Mucosa of rectum (tissue), 2 donors: ENCODE data around the gene FBXO31.

ENCODE experiments used
- H3K27ac ChIP-seq, 2 donors: one replicate each; pipeline ENCODE4 v1.7.0; 2013; ENCODE audit warnings: inconsistent platforms in 2 of 2, low read depth in 2 of 2, low read length in 2 of 2
- H3K27me3 ChIP-seq, 2 donors: one replicate each; pipeline ENCODE4 v1.7.0; 2013; ENCODE audit warnings: low read length in 2 of 2; ENCODE audit not compliant: control insufficient read depth in 2 of 2, insufficient read depth in 2 of 2
- H3K36me3 ChIP-seq, 2 donors: one replicate each; pipeline ENCODE4 v1.7.0; 2013; ENCODE audit warnings: low read length in 2 of 2; ENCODE audit not compliant: control insufficient read depth in 2 of 2, insufficient read depth in 2 of 2
- H3K4me1 ChIP-seq, 2 donors: one replicate each; pipeline ENCODE4 v1.7.0; 2013; ENCODE audit warnings: low read length in 2 of 2, mild to moderate bottlenecking in 1 of 2; ENCODE audit not compliant: control insufficient read depth in 2 of 2, insufficient read depth in 2 of 2
- H3K4me3 ChIP-seq, 2 donors: one replicate each; pipeline ENCODE4 v1.7.0; 2013; ENCODE audit warnings: low read length in 2 of 2
- H3K9ac ChIP-seq, 2 donors: one replicate each; pipeline ENCODE4 v1.7.0; 2013; ENCODE audit warnings: low read length in 2 of 2, low read depth in 1 of 2, mild to moderate bottlenecking in 1 of 2
- H3K9me3 ChIP-seq, 2 donors: one replicate each; pipeline ENCODE4 v1.7.0; 2013; ENCODE audit warnings: low read length in 2 of 2; ENCODE audit not compliant: control insufficient read depth in 2 of 2
- donor health status: healthy.
- donor health status: Normal muscosa, but diverticular disease.

Gene FBXO31, protein sequence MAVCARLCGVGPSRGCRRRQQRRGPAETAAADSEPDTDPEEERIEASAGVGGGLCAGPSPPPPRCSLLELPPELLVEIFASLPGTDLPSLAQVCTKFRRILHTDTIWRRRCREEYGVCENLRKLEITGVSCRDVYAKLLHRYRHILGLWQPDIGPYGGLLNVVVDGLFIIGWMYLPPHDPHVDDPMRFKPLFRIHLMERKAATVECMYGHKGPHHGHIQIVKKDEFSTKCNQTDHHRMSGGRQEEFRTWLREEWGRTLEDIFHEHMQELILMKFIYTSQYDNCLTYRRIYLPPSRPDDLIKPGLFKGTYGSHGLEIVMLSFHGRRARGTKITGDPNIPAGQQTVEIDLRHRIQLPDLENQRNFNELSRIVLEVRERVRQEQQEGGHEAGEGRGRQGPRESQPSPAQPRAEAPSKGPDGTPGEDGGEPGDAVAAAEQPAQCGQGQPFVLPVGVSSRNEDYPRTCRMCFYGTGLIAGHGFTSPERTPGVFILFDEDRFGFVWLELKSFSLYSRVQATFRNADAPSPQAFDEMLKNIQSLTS

GRCh38 chr16:87383505-87384161, at the start of gene FBXO31:
FBXO31 (minus strand) TSS chr16:87383776; CDS start chr16:87383744, 32 bp downstream.
- H3K27ac ChIP-seq: peak within 1 kb of the TSS; percentile 92
- H3K9me3 ChIP-seq: no peaks in the 10 kb centered on the region
- peak within 1 kb of the TSS; percentile 75 to 90 for H3K9ac ChIP-seq
- H3K36me3 ChIP-seq: no peaks in the 10 kb centered on the region
- no peaks in the 10 kb centered on the region for H3K27me3 ChIP-seq
- peaks cover 45 to 57% of the 10 kb centered on the region in 2 donors for H3K4me1 ChIP-seq
- peak within 1 kb of the TSS; percentile 83 to 92 for H3K4me3 ChIP-seq

DNA sequence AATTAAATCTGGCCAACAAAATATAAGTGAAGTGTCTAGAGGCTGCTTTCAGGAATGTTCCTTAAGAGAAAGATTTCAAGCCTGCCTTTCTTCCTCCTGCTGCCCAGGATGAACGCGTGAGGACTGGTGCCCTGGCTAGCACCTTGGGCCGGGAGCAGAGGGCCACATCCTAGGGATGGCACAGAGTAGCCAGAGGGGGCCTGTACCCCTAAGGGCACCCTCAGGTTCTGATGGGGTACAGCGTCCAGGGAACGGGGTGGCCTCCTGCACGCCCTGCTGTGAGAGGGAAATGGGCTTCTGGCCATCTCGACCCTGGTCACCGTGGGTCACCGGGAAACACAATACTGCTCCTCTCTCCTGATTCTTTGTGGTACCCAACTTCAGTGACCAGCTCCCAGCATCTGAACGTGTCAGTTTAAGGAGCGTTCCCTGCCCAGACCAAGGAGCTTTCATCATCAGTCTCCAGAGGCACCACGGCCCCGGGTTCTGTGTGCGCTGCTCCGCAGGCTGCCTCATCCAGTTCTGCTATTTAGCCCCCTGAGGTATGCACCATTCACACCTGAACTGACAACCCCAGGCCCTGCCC, 48.8 kb upstream of the FBXO31 start:
- peaks cover 3 to 5% of the 10 kb centered on the region in 2 donors for H3K4me1 ChIP-seq
- no peaks in the 10 kb centered on the region for H3K9me3 ChIP-seq
- no peak overlapping the region for H3K4me3 ChIP-seq
- H3K36me3 ChIP-seq: peaks cover 15 to 19% of the 10 kb centered on the region in 2 donors
- no peak overlapping the region for H3K9ac ChIP-seq
- no peaks in the 10 kb centered on the region for H3K27me3 ChIP-seq
- no peak overlapping the region for H3K27ac ChIP-seq

GRCh38 chr16:87431926-87432325, 48.4 kb upstream of the FBXO31 start:
- peaks cover 3 to 5% of the 10 kb centered on the region in 2 donors for H3K4me1 ChIP-seq
- H3K27ac ChIP-seq: no peak overlapping the region
- H3K9ac ChIP-seq: no peak overlapping the region
- peaks cover 15 to 17% of the 10 kb centered on the region in 2 donors for H3K36me3 ChIP-seq
- H3K9me3 ChIP-seq: no peaks in the 10 kb centered on the region
- H3K4me3 ChIP-seq: no peak overlapping the region
- no peaks in the 10 kb centered on the region for H3K27me3 ChIP-seq

GRCh38 chr16:87426423-87427215, 43.0 kb upstream of the FBXO31 start:
- Histone ChIP-seq H3K27ac (no peak overlapping the region), H3K4me3 (no peak overlapping the region), H3K36me3 (peaks cover 24 to 25% of the 10 kb centered on the region in 2 donors), H3K9me3 (no peaks in the 10 kb centered on the region), H3K9ac (no peak overlapping the region), H3K27me3 (no peaks in the 10 kb centered on the region), H3K4me1 (no peaks in the 10 kb centered on the region)

DNA sequence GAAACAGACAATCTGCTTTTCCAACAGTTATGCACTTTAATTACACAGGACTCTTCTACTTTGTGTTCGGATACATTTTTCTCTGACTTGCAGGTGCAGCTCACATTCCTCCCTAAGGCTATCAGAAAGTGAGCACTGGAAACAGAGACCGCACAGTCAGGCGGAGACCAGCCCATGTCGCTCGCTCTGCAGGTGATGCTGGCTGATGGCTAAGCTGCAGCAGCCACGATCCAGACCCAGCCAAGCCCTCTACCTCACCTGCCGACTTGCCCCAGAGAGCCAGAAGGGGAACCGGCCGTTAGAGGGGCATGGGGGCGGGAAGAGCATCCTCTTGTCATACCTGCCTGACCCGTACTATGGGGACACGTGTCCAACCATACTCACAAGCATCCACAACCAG, 42.4 kb upstream of the FBXO31 start:
- H3K4me3 ChIP-seq: no peak overlapping the region
- peaks cover 28% of the 10 kb centered on the region in 2 donors for H3K36me3 ChIP-seq
- H3K27me3 ChIP-seq: no peaks in the 10 kb centered on the region
- H3K4me1 ChIP-seq: no peaks in the 10 kb centered on the region
- no peak overlapping the region for H3K9ac ChIP-seq
- H3K9me3 ChIP-seq: no peaks in the 10 kb centered on the region
- H3K27ac ChIP-seq: no peak overlapping the region

GRCh38 chr16:87424266-87424665, 40.7 kb upstream of the FBXO31 start:
- Histone ChIP-seq H3K4me1 (no peaks in the 10 kb centered on the region), H3K4me3 (no peak overlapping the region), H3K36me3 (peaks cover 35 to 38% of the 10 kb centered on the region in 2 donors), H3K9ac (no peak overlapping the region), H3K27ac (no peak overlapping the region), H3K9me3 (no peaks in the 10 kb centered on the region), H3K27me3 (no peaks in the 10 kb centered on the region)

- Histone ChIP-seq H3K4me3 (no peak overlapping the region), H3K9me3 (no peaks in the 10 kb centered on the region), H3K9ac (no peak overlapping the region), H3K27ac (no peak overlapping the region), H3K36me3 (peaks cover 37% of the 10 kb centered on the region in 2 donors), H3K4me1 (no peaks in the 10 kb centered on the region), H3K27me3 (no peaks in the 10 kb centered on the region)
These were observed 39.9 kb upstream of the FBXO31 start for GRCh38 chr16:87423429-87423828.

- no peak overlapping the region for H3K27ac ChIP-seq
- H3K4me1 ChIP-seq: no peaks in the 10 kb centered on the region
- no peak overlapping the region for H3K4me3 ChIP-seq
- H3K27me3 ChIP-seq: no peaks in the 10 kb centered on the region
- H3K36me3 ChIP-seq: peaks cover 49% of the 10 kb centered on the region in 2 donors
- no peak overlapping the region for H3K9ac ChIP-seq
- H3K9me3 ChIP-seq: no peaks in the 10 kb centered on the region
These were observed 38.5 kb upstream of the FBXO31 start for GRCh38 chr16:87422106-87422505.

GRCh38 chr16:87421003-87421912, 37.7 kb upstream of the FBXO31 start:
- Histone ChIP-seq H3K9me3 (no peaks in the 10 kb centered on the region), H3K27me3 (no peaks in the 10 kb centered on the region), H3K27ac (no peak overlapping the region), H3K9ac (no peak overlapping the region), H3K4me1 (no peaks in the 10 kb centered on the region), H3K36me3 (peaks cover 50 to 55% of the 10 kb centered on the region in 2 donors), H3K4me3 (no peak overlapping the region)
